ENCODE measurements around the gene PAPOLA.

DNA sequence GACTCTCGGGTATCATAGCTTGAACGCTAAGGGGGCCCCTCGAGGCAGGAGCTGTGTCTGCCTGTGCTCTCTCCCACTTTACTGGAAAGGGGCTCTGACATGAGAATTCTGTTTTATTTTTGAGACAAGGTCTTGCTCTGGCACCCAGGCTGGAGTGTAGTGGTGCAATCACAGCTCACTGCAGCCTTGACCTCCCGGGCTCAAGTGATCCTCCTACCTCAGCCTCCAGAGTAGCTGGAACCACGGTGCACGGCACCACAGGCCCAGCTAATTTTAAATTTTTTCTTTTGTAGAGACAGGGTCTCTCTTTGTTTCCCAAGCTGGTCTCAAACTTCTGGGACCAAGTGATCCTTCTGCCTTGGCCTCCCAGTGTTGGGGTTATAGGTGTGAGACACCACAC is 77.7 kb downstream of the PAPOLA start:
- TF ChIP-seq, protein P1, sequence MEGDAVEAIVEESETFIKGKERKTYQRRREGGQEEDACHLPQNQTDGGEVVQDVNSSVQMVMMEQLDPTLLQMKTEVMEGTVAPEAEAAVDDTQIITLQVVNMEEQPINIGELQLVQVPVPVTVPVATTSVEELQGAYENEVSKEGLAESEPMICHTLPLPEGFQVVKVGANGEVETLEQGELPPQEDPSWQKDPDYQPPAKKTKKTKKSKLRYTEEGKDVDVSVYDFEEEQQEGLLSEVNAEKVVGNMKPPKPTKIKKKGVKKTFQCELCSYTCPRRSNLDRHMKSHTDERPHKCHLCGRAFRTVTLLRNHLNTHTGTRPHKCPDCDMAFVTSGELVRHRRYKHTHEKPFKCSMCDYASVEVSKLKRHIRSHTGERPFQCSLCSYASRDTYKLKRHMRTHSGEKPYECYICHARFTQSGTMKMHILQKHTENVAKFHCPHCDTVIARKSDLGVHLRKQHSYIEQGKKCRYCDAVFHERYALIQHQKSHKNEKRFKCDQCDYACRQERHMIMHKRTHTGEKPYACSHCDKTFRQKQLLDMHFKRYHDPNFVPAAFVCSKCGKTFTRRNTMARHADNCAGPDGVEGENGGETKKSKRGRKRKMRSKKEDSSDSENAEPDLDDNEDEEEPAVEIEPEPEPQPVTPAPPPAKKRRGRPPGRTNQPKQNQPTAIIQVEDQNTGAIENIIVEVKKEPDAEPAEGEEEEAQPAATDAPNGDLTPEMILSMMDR (IDR thresholded peaks at IDR 0.05), result no peak
- TF ChIP-seq POLR2A (IDR thresholded peaks at IDR 0.05), result no peak
